DMS 273 treated with DMSO at 0.1 percent for 48 hours (cell line): ENCODE measurements around the gene VKORC1L1.
"Not testable (repeated sequence)": the region's sequence is repeated elsewhere in the genome, so short reads cannot be mapped to it uniquely, and the experiment has no call there.

Experiments
- DNase-seq: peaks from one replicate; lab custom pipeline; 2025; lab: John Stamatoyannopoulos, UW

The VKORC1L1 gene

DNA sequence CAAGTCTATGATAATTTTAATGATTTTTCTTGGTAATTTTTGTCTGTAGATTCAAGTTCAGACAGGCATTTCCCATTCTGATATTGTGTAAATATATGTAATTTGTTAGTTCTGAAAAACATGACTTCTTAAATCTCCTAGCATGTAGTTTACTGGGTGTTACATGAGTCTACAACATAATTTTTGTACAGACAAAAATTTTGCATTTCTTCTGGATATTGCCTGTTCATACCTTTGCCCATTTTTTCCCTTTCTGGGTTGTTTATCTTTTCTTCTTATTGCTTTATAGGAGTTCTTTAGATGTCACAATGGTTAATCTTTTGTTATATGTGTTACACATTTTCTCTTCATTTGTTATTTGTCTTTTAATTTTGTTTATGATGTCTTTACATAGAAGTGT is 12.1 kb downstream of the VKORC1L1 start:
- DNase-seq = not testable (repeated sequence)

DNA sequence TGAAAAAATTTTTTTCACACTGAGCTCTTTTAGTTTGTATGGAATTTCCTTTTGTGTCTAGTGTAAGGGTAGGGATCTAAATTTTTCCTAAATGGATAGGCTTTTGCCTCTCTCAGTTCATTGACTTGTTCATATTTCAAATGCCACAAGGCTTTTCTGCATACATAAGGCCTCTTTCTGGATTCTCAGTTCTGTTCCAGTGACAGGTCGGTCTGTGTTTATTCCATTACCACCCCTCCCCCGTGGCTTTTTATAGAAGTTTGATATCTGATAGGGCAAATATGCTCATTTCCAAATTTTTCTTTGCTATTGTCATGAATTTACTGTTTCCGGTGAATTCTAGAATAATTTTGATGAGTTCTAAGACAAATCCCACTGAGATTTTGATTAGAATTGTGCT is 12.7 kb downstream of the VKORC1L1 start:
- DNase-seq = not testable (repeated sequence)

DNA sequence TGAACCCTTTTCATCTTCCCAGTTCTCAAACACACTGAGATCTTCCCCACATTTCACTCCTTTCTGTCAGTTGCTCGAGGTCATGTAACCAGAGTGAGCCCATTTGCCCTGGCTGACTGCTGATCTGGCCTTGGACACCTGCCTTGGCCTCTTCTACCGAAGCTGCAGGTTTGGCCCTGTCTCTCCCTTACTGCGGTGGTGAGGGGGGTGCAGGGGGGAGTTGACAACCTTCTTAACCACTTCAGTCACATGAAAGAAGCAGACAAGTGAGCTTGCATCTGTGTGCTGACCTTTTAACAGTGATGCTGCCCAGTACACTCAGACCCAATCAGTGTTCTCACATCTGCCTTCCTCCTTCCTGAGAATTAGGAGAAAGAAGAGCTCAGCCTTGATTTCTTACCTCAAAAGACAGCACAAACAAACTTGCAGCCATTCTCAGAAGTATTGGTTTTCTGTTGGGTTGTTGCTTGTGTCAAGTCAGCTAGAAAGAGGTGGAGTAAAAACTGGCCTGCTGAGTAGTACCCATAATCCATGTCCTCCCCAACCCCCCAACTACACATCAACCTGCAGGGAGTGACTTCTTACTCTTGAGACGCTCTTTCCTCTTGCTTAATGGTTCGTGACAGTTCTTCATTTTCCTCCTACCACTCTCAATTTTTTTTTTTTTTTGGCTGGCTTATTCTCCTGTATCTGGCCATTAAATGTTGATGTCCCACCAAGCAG is 15.7 kb downstream of the VKORC1L1 start:
- DNase-seq = not testable (repeated sequence)

DNA sequence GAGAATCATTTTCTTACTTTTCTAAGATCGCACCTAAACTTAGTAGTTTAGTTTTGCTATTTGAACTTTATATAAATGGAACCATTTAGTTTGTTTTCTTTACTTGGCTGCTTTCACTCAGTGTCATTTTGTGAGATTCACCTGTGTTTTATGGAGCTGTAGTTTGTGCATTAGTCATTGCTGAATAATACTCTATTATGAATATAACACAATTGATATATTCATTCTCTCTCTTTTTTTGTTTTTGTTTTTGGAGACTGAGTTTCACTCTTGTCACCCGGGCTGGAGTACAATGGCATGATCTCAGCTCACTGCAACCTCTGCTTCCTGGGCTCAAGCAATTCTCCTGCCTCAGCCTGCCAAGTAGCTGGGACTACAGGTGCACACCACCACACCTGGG is 16.8 kb downstream of the VKORC1L1 start:
- not testable (repeated sequence) for DNase-seq

DNA sequence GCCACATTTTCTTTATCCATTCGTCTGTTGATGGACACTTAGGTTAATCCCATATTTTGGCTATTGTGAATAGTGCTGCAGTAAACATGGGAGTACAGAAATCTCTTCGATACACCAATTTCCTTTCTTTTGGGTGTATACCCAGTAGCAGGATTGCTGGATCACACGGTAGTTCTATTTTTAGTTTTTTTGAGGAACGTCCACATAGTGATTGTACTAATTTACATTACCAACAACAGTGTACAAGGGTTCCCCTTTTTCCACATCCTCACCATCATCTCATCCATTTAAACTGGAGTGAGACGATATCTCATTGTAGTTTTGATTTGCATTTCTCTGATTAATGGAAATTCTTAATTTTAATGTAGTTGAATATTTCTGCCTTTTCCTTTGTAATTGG is 19.3 kb downstream of the VKORC1L1 start:
- no peak for DNase-seq

GRCh38 chr7:65892835-65893234 is 20.0 kb downstream of the VKORC1L1 start:
- DNase-seq = no peak

GRCh38 chr7:65896279-65896870 is 23.5 kb downstream of the VKORC1L1 start:
- no peak for DNase-seq

GRCh38 chr7:65897289-65897688 is 24.4 kb downstream of the VKORC1L1 start:
- DNase-seq = not testable (repeated sequence)

GRCh38 chr7:65898677-65899447 is 26.0 kb downstream of the VKORC1L1 start:
- DNase-seq = not testable (repeated sequence)

DNA sequence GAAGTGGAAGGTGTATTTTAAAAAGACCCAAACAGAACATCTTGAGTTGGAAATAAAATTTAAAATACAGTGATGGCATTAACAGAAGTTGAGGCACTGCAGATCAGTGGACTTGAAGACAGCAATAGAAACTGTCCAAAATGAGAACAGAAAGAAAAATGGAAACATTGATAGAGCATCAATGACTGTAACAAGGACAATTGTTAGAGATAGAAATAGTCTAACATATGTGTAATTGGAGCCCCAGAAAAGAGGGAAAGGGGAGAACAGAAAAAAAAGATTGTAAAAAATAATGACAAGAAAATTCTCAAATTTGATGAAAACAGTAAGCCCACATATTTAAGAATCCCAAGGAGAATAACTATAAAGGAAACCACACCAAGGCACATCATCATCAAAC is 29.4 kb downstream of the VKORC1L1 start:
- DNase-seq = no peak

DNA sequence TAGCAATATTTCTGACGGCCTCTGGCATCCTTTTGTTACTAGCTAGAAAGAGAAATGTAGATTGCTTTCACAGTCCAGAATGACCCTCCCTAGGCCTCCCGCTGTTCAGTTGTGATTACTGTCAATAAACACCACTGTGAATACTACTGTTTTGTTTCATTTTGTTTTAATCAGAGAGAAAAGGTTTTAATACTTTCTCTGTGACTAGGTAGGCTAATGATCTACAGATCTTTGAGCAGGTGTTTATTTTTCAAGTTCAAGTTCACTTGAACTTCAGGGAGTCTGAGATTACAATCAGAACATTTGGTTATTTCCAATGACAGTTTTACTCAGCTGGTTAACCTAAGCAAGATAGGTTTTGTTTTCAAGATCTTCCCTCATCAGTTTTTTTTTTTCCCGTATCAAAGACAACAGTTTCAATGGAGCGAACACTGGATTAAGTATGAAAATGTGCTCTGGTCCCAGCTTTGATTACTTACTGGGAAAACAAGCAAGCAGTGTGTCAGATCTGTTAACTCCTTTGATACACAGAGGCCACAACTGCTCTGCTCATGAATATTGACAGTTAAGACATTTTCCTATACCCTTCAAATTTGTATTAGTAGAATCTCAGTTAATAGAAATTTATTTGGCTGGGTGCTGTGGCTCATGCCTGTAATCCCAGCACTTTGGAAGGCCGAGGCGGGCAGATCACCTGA is 34.8 kb downstream of the VKORC1L1 start:
- DNase-seq = no peak

DNA sequence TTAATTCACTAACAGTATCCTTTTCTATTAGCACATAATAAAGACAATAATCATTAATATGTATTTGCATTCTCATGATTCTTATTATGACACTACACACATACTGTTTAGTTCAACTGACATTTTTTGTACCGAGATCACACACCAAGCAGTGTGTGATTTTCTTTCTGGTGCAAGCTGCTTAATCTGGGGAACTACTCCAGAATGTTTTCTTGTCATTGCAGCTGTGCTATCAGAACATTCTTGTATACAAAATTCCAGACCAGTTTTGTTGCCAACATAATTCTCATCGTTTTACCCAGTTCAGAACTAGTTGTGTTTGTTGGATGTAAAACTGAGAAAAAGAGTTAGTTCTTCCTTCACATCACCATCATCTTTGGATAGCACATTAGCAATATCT is 37.4 kb downstream of the VKORC1L1 start:
- DNase-seq = no peak

DNA sequence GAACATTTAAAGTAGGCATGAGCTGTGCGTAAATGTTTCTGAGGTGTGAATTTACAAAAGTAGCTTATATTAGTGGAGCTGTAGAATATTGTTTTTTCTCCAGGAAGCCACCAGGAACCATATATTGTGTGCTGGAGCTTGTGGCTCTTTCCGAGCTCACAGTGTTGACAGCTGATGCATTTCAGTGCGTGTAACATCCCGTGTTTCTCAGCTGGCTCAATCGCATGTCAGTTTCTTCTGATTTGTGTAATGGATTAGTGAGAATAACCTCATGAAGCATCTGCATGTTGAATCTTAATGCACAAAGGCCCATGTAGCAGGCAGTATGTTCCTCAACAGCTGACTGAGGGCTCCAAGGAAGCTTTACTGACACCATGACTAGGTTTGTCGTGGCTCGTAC is 39.4 kb downstream of the VKORC1L1 start:
- DNase-seq = no peak

DNA sequence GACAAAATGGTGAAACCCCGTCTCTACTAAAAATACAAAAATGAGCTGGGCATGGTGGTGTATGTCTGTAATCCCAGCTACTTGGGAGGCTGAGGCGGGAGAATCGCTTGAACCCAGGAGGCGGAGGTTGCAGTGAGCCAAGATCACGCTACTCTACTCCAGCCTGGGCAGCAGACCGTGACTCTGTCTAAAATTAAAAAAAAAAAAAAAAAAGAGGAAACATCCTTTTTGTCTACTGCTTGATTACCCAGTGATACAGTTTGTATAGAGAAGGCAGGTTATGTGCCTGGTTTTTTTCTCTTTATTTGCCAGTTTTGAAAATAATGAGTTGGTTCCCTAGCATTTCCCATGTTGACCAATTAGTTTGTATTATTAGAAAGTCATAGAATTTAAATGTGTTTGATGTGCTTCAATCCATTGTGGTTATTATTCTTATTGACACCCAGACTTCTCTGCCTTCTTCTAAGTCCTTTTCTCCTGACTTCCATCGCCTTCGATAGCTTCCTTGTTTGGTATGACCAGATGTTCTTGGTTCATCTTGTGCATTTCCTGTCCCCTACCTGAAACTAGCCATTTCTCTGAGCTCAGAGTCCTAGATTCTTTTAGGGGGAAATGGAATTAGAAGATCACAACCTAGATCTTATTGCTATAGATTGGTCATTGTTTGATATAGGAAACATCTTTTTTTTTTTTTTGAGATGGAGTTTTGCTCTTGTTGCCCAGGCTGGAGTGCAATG is 43.2 kb downstream of the VKORC1L1 start:
- no peak for DNase-seq

DNA sequence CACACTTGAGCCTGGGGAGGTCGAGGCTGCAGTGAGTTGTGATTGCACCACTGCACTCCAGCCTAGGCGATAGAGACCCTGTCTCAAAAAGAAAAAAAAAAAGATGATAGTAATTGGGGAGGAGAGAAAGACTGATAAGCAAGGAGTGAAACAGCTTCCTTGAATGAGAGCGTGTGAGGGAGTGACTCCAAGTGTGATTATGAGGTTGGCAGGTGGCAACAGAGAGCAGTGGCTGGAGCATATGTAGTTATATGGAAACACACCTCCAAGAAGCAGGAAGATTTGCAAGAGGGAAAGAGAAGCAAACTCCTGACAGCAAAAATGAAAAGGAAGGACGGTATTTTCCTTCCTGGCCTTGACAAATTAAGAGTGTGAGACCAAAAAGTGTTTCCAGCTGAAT is 50.4 kb downstream of the VKORC1L1 start:
- no peak for DNase-seq

DNA sequence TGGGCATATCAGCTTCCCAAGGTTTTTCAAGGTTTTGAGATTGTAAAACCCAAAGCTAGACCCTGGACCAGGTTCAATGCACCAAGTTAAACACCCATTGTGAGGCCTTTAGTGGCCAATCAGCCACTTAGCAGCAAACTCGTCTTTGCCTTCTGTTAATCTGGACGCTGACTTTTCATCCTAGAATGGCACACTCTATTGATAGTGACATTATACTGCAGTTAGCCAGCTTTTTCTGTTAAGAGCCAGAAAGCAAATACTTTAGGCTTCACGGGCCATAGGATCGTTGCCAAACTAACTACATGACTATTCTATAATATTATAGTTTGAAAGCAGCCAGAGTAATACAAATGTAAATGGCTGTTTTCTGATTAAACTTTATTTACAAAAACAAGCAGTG is 51.3 kb downstream of the VKORC1L1 start:
- DNase-seq = no peak

- no peak for DNase-seq
These were observed 52.2 kb downstream of the VKORC1L1 start for GRCh38 chr7:65925040-65925439.

GRCh38 chr7:65926588-65926987 is 53.7 kb downstream of the VKORC1L1 start:
- no peak for DNase-seq

- no peak for DNase-seq
These were observed 54.9 kb downstream of the VKORC1L1 start for GRCh38 chr7:65927489-65928448.

DNA sequence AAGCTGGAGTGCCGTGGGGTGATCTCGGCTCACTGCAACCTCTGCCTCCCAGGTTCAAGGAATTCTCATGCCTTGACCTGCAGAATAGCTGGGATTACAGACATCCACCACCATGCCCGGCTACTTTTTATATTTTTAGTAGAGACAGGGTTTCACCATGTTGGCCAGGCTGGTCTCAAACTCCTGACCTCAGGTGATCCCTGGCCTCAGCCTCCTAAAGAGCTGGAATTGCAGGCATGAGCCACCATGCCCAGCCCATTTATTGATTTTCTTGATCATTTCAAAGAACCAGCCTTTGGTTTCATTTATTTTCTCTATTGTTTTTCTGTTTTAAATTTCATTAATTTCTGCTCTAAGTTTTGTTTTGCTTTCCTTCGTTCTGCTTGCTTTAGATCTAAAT is 58.8 kb downstream of the VKORC1L1 start:
- no peak for DNase-seq

- no peak for DNase-seq
These were observed 64.4 kb downstream of the VKORC1L1 start for GRCh38 chr7:65937296-65937695.
